GM12878 (cell line): ENCODE data around the gene SHH.

ENCODE experiments used
- CTCF ChIP-seq, 3 experiments: IDR thresholded peaks in 2 of 3; conservative IDR thresholded peaks in 1 of 3; 2 replicates each; pipeline ENCODE4 v1.5.1; 2011; ENCODE audit warnings: low read depth in 3 of 3, low read length in 3 of 3, mild to moderate bottlenecking in 3 of 3, control low read depth in 2 of 3, moderate library complexity in 2 of 3, inconsistent platforms in 1 of 3, mixed read lengths in 1 of 3; ENCODE audit not compliant: control insufficient read depth in 2 of 3, insufficient read depth in 1 of 3; ENCODE audit errors: extremely low read depth in 1 of 3
- POLR2A ChIP-seq: IDR thresholded peaks from 2 replicates; pipeline ENCODE4 v1.6.1; 2011; ENCODE audit warnings: low read depth, mild to moderate bottlenecking, low read length
- SMAD1 ChIP-seq: fragments of 450-650 bp; IDR thresholded peaks from 2 replicates; pipeline ENCODE4 v1.6.1; 2018; ENCODE audit warnings: mild to moderate bottlenecking, low read depth; ENCODE audit not compliant: partially characterized antibody

- TF ChIP-seq SMAD1 (no peak), CTCF (IDR thresholded peaks at IDR 0.05 in 2 of 3, conservative IDR thresholded peaks at IDR 0.05 in 1 of 3; ENCODE audit: control insufficient read depth in 2 of 3, extremely low read depth in 1 of 3, insufficient read depth in 1 of 3, low read depth in 3 of 3, low read length in 3 of 3) (no peak), POLR2A (no peak)
These were observed 17.7 kb upstream of the SHH start for GRCh38 chr7:155829796-155830470.
